Mesothelial cell of epicardium (in vitro differentiated cells): ENCODE results near the gene BOLL. TPM values are rescaled to one million over a fixed set of nuclear protein-coding genes. Genes with fewer than 3 reads are reported as not detected.

ENCODE experiments used
- DNase-seq, 2 experiments: peaks; one replicate each; pipeline ENCODE4 v3.0.0; 2021; ENCODE audit warnings: low spot score in 2 of 2; ENCODE audit not compliant: unreplicated experiment in 2 of 2
- H3K27ac Mint-ChIP-seq: 2 replicates; pipeline ENCODE4 v1.8.0; 2021; ENCODE audit warnings: mixed read lengths
- H3K27me3 Mint-ChIP-seq: 2 replicates; pipeline ENCODE4 v1.8.0; 2021; ENCODE audit warnings: low read depth, mixed read lengths
- H3K36me3 Mint-ChIP-seq: 2 replicates; pipeline ENCODE4 v1.8.0; 2021; ENCODE audit warnings: mixed read lengths
- H3K4me1 Mint-ChIP-seq: 2 replicates; pipeline ENCODE4 v1.8.0; 2021; ENCODE audit warnings: mixed read lengths
- H3K4me3 Mint-ChIP-seq: 2 replicates; pipeline ENCODE4 v1.8.0; 2021; ENCODE audit warnings: mild to moderate bottlenecking, moderate library complexity, mixed read lengths
- H3K9me3 Mint-ChIP-seq: 2 replicates; pipeline ENCODE4 v1.8.0; 2021; ENCODE audit warnings: mixed read lengths
- total RNA-seq: library from RNA; stranded (reverse); gene quantifications from 3 replicates; pipeline ENCODE4 v1.2.1, GENCODE V29; 2021
- TF ChIP-seq, protein P1 (sequence below): fragments of 200-600 bp; sonication (generic); IDR thresholded peaks from one replicate; pipeline ENCODE4 v1.5.0; 2021; ENCODE audit warnings: antibody characterized with exemption; ENCODE audit not compliant: unreplicated experiment

BOLL gene
- total RNA-seq, 1 donor from 2014 or later: not detected

DNA sequence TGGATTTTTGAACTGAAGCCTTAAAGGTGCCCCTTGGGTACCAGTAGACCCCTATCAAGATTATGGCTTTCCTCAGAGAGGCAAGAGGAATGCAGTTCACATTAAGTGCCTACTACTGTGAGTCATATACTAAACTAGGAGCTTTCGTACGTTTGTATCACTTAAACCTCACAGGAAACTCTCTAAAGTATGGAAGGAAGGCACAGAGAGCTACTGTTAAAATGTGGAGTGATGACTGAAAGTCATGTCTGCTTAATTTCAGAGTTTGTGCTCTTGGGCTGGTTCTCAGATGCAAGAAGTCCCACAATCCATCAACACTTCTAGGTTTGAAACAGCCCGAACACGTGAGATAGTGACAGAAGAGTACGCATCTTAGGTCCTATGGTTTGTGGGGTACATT, 23.9 kb upstream of the BOLL start:
- Mint-ChIP-seq H3K27ac (no peak overlapping the region), H3K27me3 (peaks cover 69% of the 10 kb centered on the region), H3K36me3 (no peaks in the 10 kb centered on the region), H3K4me1 (peaks cover 7% of the 10 kb centered on the region), H3K9me3 (no peaks in the 10 kb centered on the region), H3K4me3 (no peak overlapping the region)
- no peak for DNase-seq
- TF ChIP-seq, protein P1, sequence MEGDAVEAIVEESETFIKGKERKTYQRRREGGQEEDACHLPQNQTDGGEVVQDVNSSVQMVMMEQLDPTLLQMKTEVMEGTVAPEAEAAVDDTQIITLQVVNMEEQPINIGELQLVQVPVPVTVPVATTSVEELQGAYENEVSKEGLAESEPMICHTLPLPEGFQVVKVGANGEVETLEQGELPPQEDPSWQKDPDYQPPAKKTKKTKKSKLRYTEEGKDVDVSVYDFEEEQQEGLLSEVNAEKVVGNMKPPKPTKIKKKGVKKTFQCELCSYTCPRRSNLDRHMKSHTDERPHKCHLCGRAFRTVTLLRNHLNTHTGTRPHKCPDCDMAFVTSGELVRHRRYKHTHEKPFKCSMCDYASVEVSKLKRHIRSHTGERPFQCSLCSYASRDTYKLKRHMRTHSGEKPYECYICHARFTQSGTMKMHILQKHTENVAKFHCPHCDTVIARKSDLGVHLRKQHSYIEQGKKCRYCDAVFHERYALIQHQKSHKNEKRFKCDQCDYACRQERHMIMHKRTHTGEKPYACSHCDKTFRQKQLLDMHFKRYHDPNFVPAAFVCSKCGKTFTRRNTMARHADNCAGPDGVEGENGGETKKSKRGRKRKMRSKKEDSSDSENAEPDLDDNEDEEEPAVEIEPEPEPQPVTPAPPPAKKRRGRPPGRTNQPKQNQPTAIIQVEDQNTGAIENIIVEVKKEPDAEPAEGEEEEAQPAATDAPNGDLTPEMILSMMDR: no peak

DNA sequence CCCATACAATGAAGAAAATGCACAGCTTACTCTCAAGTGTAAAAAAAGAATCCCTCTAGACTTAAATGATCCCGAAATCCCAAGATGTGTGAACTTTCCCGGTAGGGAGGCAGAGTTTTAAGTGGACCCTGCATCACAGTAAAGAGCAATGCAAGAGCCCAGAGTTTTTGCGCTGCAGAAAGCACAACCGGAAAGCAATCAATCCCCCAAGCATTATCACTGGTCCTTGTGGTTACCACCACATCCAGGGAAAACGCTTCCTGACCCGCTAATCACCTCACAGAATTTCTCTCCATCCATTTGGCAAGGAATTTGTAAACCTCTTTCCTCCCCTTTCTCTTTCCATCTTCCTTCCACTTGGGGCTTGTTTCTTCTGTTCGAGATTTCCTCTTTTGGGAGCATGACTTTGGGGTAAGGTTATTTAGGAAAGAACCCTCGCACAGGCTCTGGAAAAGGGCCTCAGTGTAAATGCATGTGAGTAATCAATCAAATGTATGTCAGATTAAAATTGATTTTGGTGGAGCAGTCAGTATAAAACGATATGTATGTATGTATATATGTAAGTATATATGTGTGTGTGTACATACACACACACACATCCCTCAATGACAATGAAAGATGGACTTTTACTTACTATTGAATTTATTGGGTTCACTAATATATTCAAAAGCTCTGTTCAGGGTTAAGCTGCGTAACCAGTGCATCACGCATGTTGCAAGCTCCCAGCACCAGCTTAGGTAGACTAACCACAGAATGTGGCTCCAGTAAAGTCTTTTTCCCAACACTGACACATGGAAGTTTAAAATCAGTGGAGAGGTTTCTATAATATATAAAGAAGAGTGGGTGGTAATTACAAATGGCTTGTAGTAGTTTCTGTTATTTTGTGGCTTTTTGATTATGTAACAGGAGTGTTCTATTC, 20.9 kb upstream of the BOLL start:
- no peak overlapping the region for H3K27ac Mint-ChIP-seq
- DNase-seq: no peak
- H3K4me3 Mint-ChIP-seq: peak overlapping the region; percentile 79
- H3K27me3 Mint-ChIP-seq: peaks cover 77% of the 10 kb centered on the region
- H3K4me1 Mint-ChIP-seq: peaks cover 11% of the 10 kb centered on the region
- no peaks in the 10 kb centered on the region for H3K9me3 Mint-ChIP-seq
- no peaks in the 10 kb centered on the region for H3K36me3 Mint-ChIP-seq
- TF ChIP-seq, protein P1: no peak

DNA sequence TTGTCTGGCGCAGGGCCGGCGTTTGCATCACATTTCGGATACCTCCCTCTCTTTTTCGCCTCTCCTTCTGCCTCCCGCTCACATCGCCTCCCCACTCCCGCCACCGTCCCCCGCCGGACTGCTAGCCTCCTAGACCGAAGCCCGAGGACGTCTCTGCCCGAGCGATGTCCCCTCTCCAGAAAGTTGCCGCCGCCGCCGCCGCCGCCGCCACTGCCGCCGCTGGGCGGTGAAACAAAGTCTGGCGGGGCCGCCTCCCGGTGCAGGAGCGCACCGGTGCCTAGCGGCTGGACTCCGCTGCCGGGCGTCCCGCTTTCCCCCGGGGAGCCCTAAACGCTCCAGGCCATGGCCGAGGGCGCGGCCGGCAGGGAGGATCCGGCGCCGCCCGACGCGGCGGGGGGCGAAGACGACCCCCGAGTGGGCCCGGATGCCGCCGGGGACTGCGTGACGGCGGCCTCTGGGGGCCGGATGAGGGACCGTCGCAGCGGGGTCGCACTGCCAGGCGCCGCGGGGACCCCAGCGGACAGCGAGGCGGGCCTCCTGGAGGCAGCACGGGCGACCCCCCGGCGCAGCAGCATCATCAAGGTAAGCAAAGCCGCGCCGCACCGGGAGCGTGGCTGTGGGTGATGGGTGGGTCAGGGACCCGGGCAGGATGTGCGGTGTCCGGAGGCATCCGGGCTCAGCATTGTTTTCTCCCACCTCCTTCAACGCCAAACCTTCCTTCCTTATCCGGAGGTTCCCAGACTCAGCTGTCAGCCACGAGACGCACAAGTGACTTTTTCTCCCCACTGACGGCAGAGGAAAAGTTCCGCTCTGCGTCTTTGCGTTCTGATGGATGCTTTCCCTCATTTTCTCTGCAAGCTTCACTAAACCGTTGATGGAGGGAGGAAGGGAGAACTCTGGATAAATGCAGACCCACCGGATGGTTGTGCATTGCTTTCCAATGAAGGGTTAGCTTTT, 19.9 kb upstream of the BOLL start:
- DNase-seq: peak in 1 of 2 experiments; percentile 26
- TF ChIP-seq, protein P1: no peak
- Mint-ChIP-seq H3K27me3 (peaks cover 73% of the 10 kb centered on the region), H3K9me3 (no peaks in the 10 kb centered on the region), H3K36me3 (no peaks in the 10 kb centered on the region), H3K4me3 (peak overlapping the region; percentile 85), H3K27ac (no peak overlapping the region), H3K4me1 (peaks cover 11% of the 10 kb centered on the region)

DNA sequence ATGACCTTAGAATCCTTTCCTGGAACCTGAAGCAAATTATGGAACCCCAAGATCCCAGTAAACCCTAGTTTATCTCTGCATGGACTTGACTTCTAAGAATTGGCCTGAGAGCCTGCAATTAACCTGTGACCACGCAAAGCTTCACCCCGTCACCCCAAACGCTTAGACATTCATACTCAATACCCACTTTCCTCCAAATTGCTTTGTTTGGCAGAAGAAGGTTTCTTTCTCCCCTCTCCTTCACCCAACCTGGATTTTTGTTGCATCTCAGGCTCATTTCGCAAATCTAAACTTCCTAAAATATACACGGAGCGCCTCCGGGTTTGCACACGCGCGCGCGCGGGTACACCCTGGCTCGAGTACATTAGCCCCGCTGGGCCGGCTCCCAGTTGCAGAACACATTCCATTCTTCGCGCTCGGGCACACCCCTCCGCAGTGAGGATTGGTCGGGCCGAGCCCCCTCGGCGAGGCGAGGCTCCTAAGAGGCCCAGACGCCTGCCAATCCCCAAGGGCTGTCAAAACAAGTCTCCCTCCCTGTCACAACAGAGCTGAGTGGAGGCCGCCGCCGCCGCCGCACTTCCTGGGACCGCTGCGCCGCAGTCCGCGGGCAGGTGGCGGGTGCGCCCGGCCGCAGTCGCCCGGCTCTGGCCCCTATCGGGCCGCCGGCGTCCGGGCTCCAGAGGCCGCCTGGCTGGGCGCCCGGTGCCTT, 19.1 kb upstream of the BOLL start, which contains the start of gene PLCL1:
Gene PLCL1, plus strand, starts transcription at position 545 of the 709 bp plus-strand sequence.
- H3K27ac Mint-ChIP-seq: peak within 1 kb of the TSS; percentile 41
- H3K4me1 Mint-ChIP-seq: peaks cover 11% of the 10 kb centered on the region
- DNase-seq: peak; percentile 84 to 92
- TF ChIP-seq, protein P1: no peak
- peak within 1 kb of the TSS; percentile 85 for H3K4me3 Mint-ChIP-seq
- H3K27me3 Mint-ChIP-seq: peaks cover 70% of the 10 kb centered on the region
- H3K9me3 Mint-ChIP-seq: no peaks in the 10 kb centered on the region
- H3K36me3 Mint-ChIP-seq: no peaks in the 10 kb centered on the region

DNA sequence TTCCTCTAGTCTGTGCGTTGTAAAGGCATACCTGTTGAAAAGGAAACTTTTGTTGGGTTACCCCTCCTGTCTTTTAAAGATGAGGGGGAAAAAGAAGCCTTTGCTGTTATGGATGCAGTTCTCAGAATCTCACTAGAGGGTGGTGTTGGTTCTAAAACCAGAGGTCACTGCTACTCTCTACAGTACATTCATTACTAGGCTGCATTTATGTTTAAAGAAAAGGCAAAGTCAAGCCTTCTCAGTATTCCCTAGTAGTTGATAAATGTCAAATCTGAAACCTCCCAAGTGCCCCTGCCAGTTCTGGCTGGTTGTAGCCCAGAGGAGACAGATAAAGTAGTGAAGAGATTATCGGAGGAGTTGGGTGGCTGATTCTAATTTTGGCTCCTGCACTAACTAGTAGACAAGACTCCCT, 17.9 kb upstream of the BOLL start:
- TF ChIP-seq, protein P1: peak; percentile 58
- DNase-seq: no peak
- H3K4me3 Mint-ChIP-seq: no peak overlapping the region

More for the DNA sequence above, 17.9 kb upstream of the BOLL start:
- Mint-ChIP-seq H3K27me3 (peaks cover 65% of the 10 kb centered on the region), H3K4me1 (peaks cover 14% of the 10 kb centered on the region), H3K27ac (no peak overlapping the region), H3K36me3 (no peaks in the 10 kb centered on the region), H3K9me3 (no peaks in the 10 kb centered on the region)
